ENCODE measurements around the gene DUOXA1.

DNA sequence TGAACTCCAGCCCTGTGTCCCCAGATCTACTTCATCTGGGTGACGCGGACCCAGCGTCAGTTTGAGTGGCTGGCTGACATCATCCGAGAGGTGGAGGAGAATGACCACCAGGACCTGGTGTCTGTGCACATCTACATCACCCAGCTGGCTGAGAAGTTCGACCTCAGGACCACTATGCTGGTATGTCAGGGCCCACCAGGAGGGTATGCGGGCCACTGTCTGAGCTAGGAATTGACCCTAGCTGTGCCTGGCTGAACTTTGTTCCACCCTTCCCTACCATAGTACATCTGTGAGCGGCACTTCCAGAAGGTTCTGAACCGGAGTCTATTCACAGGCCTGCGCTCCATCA is 33.8 kb upstream of the DUOXA1 start:
- no peak for TF ChIP-seq POLR2AphosphoS5 (IDR thresholded peaks at IDR 0.05; ENCODE audit: low read depth)
- TF ChIP-seq, protein P1, sequence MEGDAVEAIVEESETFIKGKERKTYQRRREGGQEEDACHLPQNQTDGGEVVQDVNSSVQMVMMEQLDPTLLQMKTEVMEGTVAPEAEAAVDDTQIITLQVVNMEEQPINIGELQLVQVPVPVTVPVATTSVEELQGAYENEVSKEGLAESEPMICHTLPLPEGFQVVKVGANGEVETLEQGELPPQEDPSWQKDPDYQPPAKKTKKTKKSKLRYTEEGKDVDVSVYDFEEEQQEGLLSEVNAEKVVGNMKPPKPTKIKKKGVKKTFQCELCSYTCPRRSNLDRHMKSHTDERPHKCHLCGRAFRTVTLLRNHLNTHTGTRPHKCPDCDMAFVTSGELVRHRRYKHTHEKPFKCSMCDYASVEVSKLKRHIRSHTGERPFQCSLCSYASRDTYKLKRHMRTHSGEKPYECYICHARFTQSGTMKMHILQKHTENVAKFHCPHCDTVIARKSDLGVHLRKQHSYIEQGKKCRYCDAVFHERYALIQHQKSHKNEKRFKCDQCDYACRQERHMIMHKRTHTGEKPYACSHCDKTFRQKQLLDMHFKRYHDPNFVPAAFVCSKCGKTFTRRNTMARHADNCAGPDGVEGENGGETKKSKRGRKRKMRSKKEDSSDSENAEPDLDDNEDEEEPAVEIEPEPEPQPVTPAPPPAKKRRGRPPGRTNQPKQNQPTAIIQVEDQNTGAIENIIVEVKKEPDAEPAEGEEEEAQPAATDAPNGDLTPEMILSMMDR (IDR thresholded peaks at IDR 0.05; ENCODE audit: insufficient read depth, low read length): no peak
